NCI-H128 (cell line): ENCODE data around the gene RNF128.
"Not testable (repeated sequence)": the region's sequence is repeated elsewhere in the genome, so short reads cannot be mapped to it uniquely, and the experiment has no call there.

Source experiments
- DNase-seq: peaks from one replicate; lab custom pipeline; 2025; ENCODE audit not compliant: unreplicated experiment; lab: John Stamatoyannopoulos, UW

Gene RNF128

DNA sequence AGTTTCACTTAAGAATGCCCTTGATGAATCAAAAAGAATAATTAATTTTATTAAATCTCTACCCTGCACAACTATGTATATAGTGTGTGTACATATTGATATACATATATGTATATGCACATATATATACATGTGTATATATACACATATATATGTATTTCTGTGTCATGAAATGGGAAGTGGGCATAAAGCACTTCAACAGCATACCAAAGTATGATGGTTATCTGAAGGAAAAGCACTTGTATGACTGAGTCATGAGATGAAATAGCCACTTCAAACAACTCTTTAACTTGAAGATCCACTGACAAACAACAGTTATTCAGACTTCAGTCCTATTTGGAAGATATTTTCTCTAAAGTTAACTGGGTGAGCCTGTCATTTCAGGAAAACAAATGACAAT is 16.3 kb downstream of the RNF128 start:
- no peak for DNase-seq

DNA sequence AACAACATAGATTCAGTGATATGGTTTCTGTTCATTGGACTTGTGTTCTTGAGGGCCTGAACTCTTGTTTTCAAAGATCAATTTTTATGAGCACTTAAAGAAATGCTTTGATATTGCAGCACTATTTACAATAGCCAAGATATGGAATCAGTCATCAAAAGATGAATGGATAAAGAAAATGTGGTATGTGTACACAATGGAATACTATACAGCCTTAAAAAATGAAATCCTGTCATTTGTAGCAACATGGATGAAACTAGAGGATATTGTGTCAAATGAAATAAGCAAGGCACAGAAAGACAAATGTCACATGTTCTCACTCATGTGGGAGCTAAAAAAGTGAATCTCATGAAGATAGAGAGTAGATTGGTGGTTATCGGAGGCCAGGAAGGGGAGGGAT is 21.9 kb downstream of the RNF128 start:
- no peak for DNase-seq

DNA sequence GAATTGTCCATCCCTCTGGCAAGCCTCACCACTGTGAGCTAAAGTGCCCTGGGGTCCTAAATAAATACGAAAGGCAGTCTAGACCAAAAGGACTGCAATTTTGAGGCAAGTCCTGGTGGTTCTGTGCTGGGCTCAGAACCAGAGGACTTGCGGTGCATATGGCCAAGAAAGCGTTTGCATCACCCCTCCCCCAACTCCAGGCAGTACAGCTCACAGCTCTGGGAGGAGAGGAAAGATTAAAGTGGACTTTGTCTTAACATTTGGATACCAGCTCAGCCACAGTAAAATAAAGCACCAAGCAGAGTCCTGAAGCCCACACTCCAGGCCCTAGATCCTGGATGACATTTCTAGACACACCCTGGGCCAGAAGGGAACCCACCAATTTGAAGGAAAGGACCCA is 24.9 kb downstream of the RNF128 start:
- no peak for DNase-seq

DNA sequence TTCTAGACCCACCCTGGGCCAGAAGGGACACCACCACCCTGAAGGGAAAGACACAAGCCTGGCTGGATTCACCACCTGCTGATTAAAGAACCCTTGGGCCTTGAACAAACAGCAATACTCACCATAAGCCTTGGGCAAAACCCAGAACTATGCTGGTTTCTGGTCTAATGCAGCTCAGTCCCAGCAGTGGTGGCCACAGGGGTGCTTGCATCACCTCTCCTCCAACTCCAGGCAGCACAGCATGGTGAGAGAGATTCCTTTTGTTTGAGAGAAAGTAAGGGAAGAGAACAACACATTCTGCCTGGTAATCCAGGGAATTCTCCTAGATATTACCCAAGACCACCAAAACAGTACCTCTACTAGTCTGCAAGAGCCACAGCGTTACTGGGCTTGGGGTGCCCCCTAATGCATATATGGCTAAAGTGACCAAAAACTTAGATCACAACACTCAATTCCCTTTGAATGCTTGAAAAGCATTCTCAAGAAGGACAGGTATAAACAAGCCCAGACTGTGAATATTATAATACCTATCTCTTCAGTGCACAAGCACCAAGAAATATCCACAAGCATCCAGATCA is 25.7 kb downstream of the RNF128 start:
- DNase-seq: no peak

DNA sequence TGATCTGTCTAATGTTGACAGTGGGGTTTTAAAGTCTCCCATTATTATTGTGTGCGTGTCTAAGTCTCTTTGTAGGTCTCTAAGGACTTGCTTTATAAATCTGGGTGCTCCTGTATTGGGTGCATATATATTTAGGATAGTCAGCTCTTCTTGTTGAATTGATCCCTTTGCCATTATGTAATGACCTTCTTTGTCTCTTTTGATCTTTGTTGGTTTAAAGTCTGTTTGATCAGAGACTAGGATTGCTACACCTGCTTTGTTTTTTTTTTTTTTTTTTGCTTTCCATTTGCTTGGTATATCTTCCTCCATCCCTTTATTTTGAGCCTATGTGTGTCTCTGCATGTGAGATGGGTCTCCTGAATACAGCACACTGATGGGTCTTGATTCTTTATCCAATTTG is 42.8 kb downstream of the RNF128 start:
- DNase-seq: not testable (repeated sequence)

DNA sequence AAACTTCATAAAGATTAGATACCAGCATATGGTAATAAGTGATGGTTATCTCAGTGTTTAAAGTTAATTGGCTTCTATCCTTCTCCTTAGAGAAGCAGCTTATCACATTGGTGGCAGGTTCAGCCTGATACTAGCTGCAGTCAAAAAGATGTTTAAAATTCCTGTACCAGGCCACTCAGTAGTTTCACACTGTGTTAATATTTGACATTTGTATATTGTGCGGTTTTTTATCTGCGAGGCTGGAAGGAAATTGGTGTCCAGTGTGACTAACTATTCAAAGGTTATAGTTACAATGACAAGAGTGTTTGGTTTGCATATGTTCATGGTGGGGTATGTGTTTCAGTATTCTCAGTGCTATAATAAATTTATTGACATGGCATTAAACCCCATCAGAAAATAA is 48.5 kb downstream of the RNF128 start:
- DNase-seq: no peak

DNA sequence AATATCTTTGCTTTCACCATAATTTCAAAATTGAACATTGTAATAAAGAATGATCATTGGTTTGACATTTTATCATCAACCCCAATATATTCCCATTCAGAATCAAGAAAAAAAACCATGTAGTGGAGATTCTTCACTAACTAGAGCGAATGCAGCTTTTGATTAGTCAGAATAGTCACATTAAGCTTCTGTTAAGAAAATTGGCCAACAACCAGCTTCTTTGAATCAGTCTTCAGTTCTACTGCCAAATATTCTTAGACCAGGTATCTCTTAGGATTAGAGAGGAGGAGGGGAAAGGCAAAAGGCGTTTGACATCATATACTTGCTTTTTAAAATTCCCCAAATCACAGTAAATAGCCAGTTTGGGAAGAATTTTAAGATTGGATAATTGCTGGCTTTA is 53.8 kb downstream of the RNF128 start:
- DNase-seq: no peak

DNA sequence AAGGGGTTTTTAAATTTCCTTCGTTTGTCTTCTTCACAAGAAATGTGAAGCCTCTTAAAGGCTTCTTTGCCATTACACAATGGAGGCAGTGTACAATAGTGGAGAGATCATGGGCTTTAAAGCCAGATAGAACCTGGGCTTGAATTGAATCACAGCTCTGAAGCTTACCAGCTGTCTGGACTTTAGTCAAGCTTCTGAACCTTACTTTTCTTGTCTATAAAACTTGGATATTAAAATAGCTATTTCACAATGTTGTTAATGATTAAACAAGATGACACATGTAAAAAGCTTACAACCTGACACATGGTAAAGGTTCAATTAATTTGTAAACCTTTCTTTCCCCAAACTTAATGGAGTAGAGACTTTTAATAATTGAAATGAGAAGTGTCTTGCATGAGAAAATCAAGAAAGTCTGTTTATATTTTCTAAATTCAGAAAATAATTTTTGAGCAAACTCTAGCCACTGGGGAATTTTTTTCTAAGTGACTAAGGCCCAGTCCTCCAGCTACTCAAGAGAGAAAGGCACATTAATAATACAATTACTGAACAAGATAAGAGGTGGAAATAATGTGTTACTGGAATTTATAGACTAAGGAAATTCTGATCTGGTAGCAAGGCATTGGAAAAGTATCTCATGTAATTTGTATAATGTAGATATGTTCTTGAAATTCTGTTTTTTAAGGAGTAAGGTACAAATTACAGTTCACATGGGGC is 54.3 kb downstream of the RNF128 start:
- no peak for DNase-seq

DNA sequence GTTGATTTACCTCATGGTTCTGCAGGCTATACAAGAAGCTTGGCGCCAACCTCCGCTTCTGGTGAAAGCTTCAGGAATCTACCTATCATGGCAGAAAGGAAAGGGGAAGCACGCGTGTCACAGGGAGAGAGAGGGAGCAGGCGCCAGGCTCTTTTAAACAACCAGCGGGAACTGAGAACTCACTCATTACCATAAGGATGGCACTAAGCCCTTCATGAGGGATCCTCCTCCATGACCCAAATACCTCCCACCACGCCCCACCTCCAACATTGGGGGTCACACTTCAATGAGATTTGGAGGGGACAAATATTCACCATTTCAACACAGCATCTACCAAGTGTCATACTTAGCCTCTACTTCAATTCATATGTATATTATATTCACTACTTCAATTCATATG is 57.2 kb downstream of the RNF128 start:
- no peak for DNase-seq

DNA sequence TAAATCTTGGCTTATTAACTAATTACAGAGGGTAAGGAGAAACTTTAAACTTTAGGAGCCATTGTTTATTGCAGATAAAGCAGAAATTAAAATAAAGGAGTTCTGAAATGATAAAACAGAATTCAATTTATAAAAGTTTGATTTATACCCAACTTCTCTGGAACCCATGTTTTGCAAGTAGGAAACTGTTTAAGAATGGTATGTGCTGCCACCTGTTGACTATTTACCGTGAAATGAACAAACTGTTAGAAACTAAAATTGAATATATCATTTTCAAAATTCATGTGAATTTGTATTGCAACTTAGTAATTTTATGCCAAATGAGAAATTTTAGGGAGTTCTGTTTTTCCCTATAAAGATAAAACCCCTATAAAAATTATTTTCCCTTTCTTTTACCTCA is 65.0 kb downstream of the RNF128 start:
- no peak for DNase-seq

DNA sequence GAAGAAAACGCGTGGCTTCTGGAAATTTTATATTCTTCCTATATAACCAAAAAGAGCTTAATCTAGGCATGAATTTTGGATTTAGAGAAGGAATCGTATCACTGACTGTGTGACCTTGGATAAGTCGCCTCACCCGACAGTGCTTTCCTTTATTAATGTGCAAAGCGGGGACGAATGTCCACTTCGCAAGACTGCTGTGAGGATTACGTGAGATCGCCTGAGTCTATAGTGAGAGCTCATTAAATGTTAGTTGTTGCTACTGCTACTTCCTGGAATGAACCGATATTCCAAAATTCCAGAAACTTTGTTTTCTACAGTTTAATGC is 75.5 kb downstream of the RNF128 start:
- no peak for DNase-seq

DNA sequence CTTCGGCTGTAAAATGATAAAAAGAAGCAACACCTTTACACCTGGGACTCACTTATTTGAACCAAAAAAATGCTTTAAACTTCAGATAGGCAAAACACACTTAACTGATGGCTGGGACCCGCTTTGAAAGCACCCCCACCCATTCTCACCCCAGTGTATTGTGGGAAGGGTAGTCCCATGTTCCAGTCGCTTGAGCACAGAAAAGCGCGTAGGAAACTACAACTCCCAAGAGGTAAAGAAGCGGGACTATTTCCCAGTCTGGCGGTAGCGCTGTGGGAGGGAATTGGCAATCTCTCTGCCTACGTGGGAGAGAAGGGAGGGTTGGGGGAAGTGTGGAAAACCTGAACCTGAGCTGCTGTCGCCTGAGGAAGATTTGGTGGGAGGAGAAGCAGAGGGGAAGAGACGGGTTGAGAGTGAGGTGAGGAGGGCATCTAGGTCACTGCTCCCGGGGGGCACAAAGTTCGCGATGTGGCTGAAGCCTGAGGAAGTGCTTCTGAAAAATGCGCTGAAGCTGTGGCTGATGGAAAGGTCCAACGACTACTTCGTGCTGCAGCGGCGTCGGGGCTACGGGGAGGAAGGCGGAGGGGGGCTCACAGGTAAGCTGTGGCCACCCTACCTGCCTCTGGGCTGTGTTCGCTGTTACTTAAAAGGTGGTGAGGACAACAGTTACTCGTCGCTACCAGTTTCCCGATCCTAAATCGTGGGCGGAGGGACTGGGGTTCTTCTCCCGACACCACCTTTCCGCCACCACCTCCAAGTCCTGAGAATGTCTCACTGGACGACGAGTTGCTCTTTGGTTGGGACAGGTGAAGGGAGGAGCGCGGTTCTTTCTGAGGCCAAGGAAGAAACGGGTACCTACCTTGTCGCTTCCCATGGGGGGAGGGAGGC is 76.1 kb downstream of the RNF128 start, which contains the start of gene TBC1D8B:
Gene TBC1D8B, plus strand, starts transcription at position 286 of the 888 bp plus-strand sequence. Its CDS starts 181 bp downstream, at position 467.
- no peak for DNase-seq

DNA sequence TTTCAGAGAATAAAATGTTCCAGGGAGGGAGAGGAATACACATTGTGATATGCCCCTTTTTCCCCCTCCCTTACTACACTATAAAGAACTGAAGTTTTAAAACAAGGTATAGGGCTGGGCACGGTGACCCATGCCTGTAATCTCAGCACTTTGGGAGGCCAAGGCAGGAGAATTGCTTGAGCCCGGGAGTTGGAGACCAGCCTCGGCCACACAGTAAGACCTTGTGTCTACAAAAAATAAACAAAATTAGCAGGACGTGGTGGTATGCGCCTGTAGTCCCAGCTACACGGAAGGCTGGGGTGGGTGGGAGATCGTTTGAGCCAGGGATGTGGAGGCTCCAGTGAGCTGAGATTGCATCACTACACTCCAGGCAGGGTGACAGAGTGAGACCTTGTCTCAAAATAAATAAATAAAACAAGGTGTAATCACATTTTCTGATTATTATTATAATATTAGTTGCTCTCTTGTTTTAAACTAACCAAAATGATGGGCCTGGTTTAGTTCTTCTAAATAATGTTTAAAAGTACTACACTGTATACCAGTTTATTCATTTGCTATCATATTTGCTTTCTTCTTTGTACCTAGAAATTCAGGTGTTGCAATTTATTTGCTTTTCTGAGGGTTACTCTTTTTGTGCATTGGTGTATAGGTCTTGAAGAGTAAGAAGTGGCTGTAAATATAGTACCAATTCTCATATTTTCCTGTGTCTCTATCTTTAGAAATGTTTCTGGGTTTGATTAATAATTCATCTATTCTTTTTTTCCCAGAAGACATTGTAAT is 84.8 kb downstream of the RNF128 start:
- DNase-seq: no peak

DNA sequence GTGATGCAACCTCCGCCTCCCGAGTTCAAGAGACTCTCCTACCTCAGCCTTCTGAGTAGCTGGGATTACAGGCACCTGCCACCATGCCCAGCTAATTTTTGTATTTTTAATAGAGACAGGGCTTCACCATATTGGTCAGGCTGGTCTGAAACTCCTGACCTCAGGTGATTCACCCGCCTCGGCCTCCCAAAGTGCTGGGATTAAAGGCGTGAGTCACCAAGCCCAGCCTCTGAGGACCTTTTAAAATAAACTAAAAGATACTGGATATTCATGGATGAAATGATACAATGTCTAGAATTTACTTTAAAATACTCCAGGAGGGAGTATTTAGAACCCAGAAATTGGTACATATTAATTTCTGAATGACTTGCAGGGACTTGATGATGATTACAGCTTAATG is 86.4 kb downstream of the RNF128 start:
- not testable (repeated sequence) for DNase-seq

DNA sequence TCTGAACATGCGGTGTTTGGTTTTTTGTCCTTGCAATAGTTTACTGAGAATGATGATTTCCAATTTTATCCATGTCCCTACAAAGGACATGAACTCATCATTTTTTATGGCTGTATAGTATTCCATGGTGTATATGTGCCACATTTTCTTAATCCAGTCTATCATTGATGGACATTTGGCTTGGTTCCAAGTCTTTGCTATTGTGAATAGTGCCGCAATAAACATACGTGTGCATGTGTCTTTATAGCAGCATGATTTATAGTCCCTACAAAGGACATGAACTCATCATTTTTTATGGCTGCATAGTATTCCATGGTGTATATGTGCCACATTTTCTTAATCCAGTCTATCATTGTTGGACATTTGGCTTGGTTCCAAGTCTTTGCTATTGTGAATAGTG is 87.6 kb downstream of the RNF128 start:
- not testable (repeated sequence) for DNase-seq
